Thoracic aorta (tissue), 2 donors: ENCODE results near the gene SIX4. TPM values are rescaled to one million over a fixed set of nuclear protein-coding genes. Genes with fewer than 3 reads are reported as not detected.

Experiments used
- ATAC-seq: fragments of 150-250 bp; one replicate; pipeline ENCODE4 v1.8.0; 2017; ENCODE audit warnings: low read depth; ENCODE audit not compliant: insufficient number of reproducible peaks, low FRiP score
- DNase-seq: peaks from one replicate; pipeline ENCODE4 v3.0.0-alpha.2; 2020; ENCODE audit warnings: low spot score
- H3K27ac ChIP-seq, 2 donors: fragments of 200-600 bp; sonication (generic); 1 replicate in 1 of 2; 2 replicates in 1 of 2; pipeline ENCODE4 v1.5.1; 2016; ENCODE audit warnings: mild to moderate bottlenecking in 2 of 2, moderate library complexity in 2 of 2
- H3K27me3 ChIP-seq: fragments of 200-600 bp; sonication (generic); replicated peaks from 2 replicates; pipeline ENCODE4 v1.6.0; 2016; ENCODE audit warnings: mild to moderate bottlenecking; ENCODE audit not compliant: insufficient read depth
- H3K36me3 ChIP-seq: fragments of 200-600 bp; sonication (generic); one replicate; pipeline ENCODE4 v1.5.1; 2016
- H3K4me1 ChIP-seq, 2 donors: fragments of 200-600 bp; sonication (generic); 1 replicate in 1 of 2; 2 replicates in 1 of 2; pipeline versions ENCODE4 v1.5.1 to v1.6.0; 2016; ENCODE audit warnings: low read depth in 2 of 2, mild to moderate bottlenecking in 1 of 2; ENCODE audit not compliant: control insufficient read depth in 1 of 2
- H3K4me3 ChIP-seq: fragments of 200-600 bp; sonication (generic); 2 replicates; pipeline ENCODE4 v1.5.1; 2016; ENCODE audit warnings: mild to moderate bottlenecking
- H3K9me3 ChIP-seq: fragments of 200-600 bp; sonication (generic); 2 replicates; pipeline ENCODE4 v1.5.1; 2016
- CTCF ChIP-seq: fragments of 200-600 bp; sonication (generic); IDR thresholded peaks from one replicate; pipeline ENCODE4 v1.5.1; 2019; ENCODE audit warnings: antibody characterized with exemption
- total RNA-seq, 2 donors: library from RNA; depleted of rRNA; stranded (reverse); fragments of >200 nt; gene quantifications; one replicate each; pipeline versions ENCODE4 v1.1.0 to v1.2.3, GENCODE V29; 2016

The SIX4 gene
- total RNA-seq, 2 donors from 2014 or later: 6.4 to 14.0 TPM

- Histone ChIP-seq H3K36me3 (no peaks in the 10 kb centered on the region), H3K27ac (no peak overlapping the region), H3K27me3 (no peaks in the 10 kb centered on the region), H3K4me1 (peaks cover 0 to 20% of the 10 kb centered on the region in 2 donors), H3K4me3 (peak overlapping the region; percentile 92), H3K9me3 (no peaks in the 10 kb centered on the region)
- DNase-seq (peak; percentile 31), ATAC-seq (no peak)
- TF ChIP-seq CTCF: peak; percentile 49
Observed at GRCh38 chr14:60721326-60722106, 2.6 kb downstream of the SIX4 start.

- DNase-seq (no peak), ATAC-seq (no peak)
- no peaks in the 10 kb centered on the region for H3K27me3 ChIP-seq
- no peak for TF ChIP-seq CTCF
- peak overlapping the region; percentile 92 for H3K4me3 ChIP-seq
- no peaks in the 10 kb centered on the region for H3K36me3 ChIP-seq
- H3K9me3 ChIP-seq: no peaks in the 10 kb centered on the region
- no peak overlapping the region for H3K27ac ChIP-seq
- H3K4me1 ChIP-seq: peaks cover 0 to 20% of the 10 kb centered on the region in 2 donors
Observed at GRCh38 chr14:60720962-60721325, 3.2 kb downstream of the SIX4 start.

GRCh38 chr14:60720391-60720790 is 3.8 kb downstream of the SIX4 start:
- Histone ChIP-seq H3K4me3 (no peak overlapping the region), H3K27me3 (no peaks in the 10 kb centered on the region), H3K36me3 (no peaks in the 10 kb centered on the region), H3K9me3 (no peaks in the 10 kb centered on the region), H3K27ac (no peak overlapping the region), H3K4me1 (peaks cover 0 to 20% of the 10 kb centered on the region in 2 donors)
- TF ChIP-seq CTCF: no peak
- ATAC-seq: no peak
- no peak for DNase-seq

GRCh38 chr14:60713513-60713912 is 10.6 kb downstream of the SIX4 start:
- H3K9me3 ChIP-seq: no peaks in the 10 kb centered on the region
- H3K4me1 ChIP-seq: no peaks in the 10 kb centered on the region
- H3K27me3 ChIP-seq: no peaks in the 10 kb centered on the region
- DNase-seq (no peak), ATAC-seq (no peak)
- H3K36me3 ChIP-seq: no peaks in the 10 kb centered on the region
- TF ChIP-seq CTCF: no peak
- no peak overlapping the region for H3K4me3 ChIP-seq
- H3K27ac ChIP-seq: no peak overlapping the region

- Histone ChIP-seq H3K36me3 (no peaks in the 10 kb centered on the region), H3K9me3 (no peaks in the 10 kb centered on the region), H3K4me1 (no peaks in the 10 kb centered on the region), H3K4me3 (no peak overlapping the region), H3K27ac (no peak overlapping the region), H3K27me3 (no peaks in the 10 kb centered on the region)
- TF ChIP-seq CTCF: no peak
- ATAC-seq: no peak
- no peak for DNase-seq
Observed at GRCh38 chr14:60710494-60710893, 13.7 kb downstream of the SIX4 start.
